HepG2 (cell line): ENCODE results near the gene SLC10A1. TPM values are rescaled to one million over a fixed set of nuclear protein-coding genes. Genes with fewer than 3 reads are reported as not detected.
A peak's percentile ranks its signal among the peaks of the same experiment; 100 is the strongest.

Source experiments
- FOXA3 ChIP-seq: IDR thresholded peaks from 2 replicates; pipeline ENCODE4 v1.6.1; 2016; ENCODE audit warnings: missing genetic modification reagents, missing compliant biosample characterization
- HMG20B ChIP-seq: conservative IDR thresholded peaks from 2 replicates; pipeline ENCODE4 v1.6.1; 2016; ENCODE audit warnings: missing genetic modification reagents, missing compliant biosample characterization
- MTA3 ChIP-seq: sonication (generic); formaldehyde crosslinking; IDR thresholded peaks from 2 replicates; pipeline ENCODE4 v1.4.0; 2020; ENCODE audit warnings: missing genetic modification reagents
- PRPF4 ChIP-seq: fragments of 200-400 bp; formaldehyde crosslinking; IDR thresholded peaks from 2 replicates; pipeline ENCODE4 v1.6.1; 2016; ENCODE audit warnings: low read length, low read depth; ENCODE audit not compliant: poor library complexity, severe bottlenecking
- RFX5 ChIP-seq: IDR thresholded peaks from 2 replicates; pipeline ENCODE4 v1.6.1; 2011; ENCODE audit warnings: low read depth, low read length, improper control_type of control experiment
- SMYD3 ChIP-seq: sonication (generic); formaldehyde crosslinking; IDR thresholded peaks from 2 replicates; pipeline ENCODE4 v1.8.1; 2023; ENCODE audit warnings: mild to moderate bottlenecking, missing genetic modification reagents
- SOX13 ChIP-seq, 3 experiments: fragments of 450-650 bp in 1 of 3; sonication (generic) in 1 of 3; formaldehyde crosslinking in 1 of 3; IDR thresholded peaks in 2 of 3; conservative IDR thresholded peaks in 1 of 3; 2 replicates each; pipeline versions ENCODE4 v1.5.0 to v1.6.1; 2016 to 2020; ENCODE audit warnings: antibody characterized with exemption in 1 of 3, mild to moderate bottlenecking in 1 of 3, missing compliant biosample characterization in 1 of 3, missing genetic modification reagents in 1 of 3, moderate library complexity in 1 of 3
- TBX3 ChIP-seq: fragments of 450-650 bp; IDR thresholded peaks from 2 replicates; pipeline ENCODE4 v1.6.1; 2017; ENCODE audit warnings: antibody characterized with exemption, mild to moderate bottlenecking, inconsistent platforms, borderline replicate concordance
- ZMAT3 ChIP-seq: sonication (generic); formaldehyde crosslinking; conservative IDR thresholded peaks from 2 replicates; pipeline ENCODE4 v1.7.0; 2021; ENCODE audit warnings: missing genetic modification reagents
- ZNF143 ChIP-seq: sonication (generic); formaldehyde crosslinking; IDR thresholded peaks from 2 replicates; pipeline ENCODE4 v1.4.0; 2020; ENCODE audit warnings: missing genetic modification reagents
- ZNF282 ChIP-seq: fragments of 450-650 bp; IDR thresholded peaks from 2 replicates; pipeline ENCODE4 v1.6.1; 2018; ENCODE audit not compliant: partially characterized antibody
- ZNF678 ChIP-seq: sonication (generic); formaldehyde crosslinking; IDR thresholded peaks from 2 replicates; pipeline ENCODE4 v1.4.0; 2020; ENCODE audit warnings: mild to moderate bottlenecking, missing genetic modification reagents
- ZNF766 ChIP-seq: sonication (generic); formaldehyde crosslinking; IDR thresholded peaks from 2 replicates; pipeline ENCODE4 v1.5.0; 2020; ENCODE audit warnings: missing genetic modification reagents, borderline replicate concordance
- polyA plus RNA-seq, 8 experiments: library from polyadenylated mRNA; depleted of rRNA in 3 of 8; stranded (reverse) in 7 of 8; unstranded in 1 of 8; fragments of >200 nt; fragmentation: Illumina TruSeq in 4 of 8; extraction: Trizol in 4 of 8; gene quantifications; 2 replicates each; pipeline versions ENCODE4 v1.2.1 to v1.2.3, GENCODE V29; 2011 to 2016; ENCODE audit warnings: low read depth in 4 of 8, missing spikeins in 1 of 8, mixed read lengths in 1 of 8; ENCODE audit not compliant: insufficient read depth in 1 of 8
- total RNA-seq, 5 experiments: library from RNA; depleted of rRNA; stranded (reverse); fragments of >200 nt; fragmentation: Illumina TruSeq; extraction: Trizol; gene quantifications; 2 replicates each; pipeline ENCODE4 v1.2.3, GENCODE V29; 2016; ENCODE audit warnings: low read depth in 1 of 5
- TF ChIP-seq, protein P1 (sequence below): sonication (generic); formaldehyde crosslinking; IDR thresholded peaks from 2 replicates; pipeline ENCODE4 v1.4.0; 2020; ENCODE audit warnings: missing genetic modification reagents, borderline replicate concordance
- TF ChIP-seq, protein P2 (sequence below): sonication (generic); formaldehyde crosslinking; IDR thresholded peaks from 2 replicates; pipeline ENCODE4 v1.4.0; 2020; ENCODE audit warnings: missing genetic modification reagents, borderline replicate concordance
- TF ChIP-seq, protein P3 (sequence below): sonication (generic); formaldehyde crosslinking; IDR thresholded peaks from 2 replicates; pipeline ENCODE4 v1.4.0; 2020; ENCODE audit warnings: mild to moderate bottlenecking, low read depth, missing genetic modification reagents
- TF ChIP-seq, protein P4 (sequence below), 2 experiments: fragments of 450-650 bp in 1 of 2; sonication (generic) in 1 of 2; formaldehyde crosslinking; IDR thresholded peaks; 2 replicates each; pipeline versions ENCODE4 v1.5.0 to v1.8.0; 2020 to 2022; ENCODE audit warnings: mild to moderate bottlenecking in 1 of 2, missing genetic modification reagents in 1 of 2
- TF ChIP-seq, protein P5 (sequence below): IDR thresholded peaks from 2 replicates; pipeline ENCODE4 v1.6.1; 2016; ENCODE audit warnings: missing compliant biosample characterization, missing genetic modification reagents, borderline replicate concordance

SLC10A1 gene
- total and polyA plus RNA-seq, 2 of the 13 experiments (the other 11 are each of a cell fraction or from before 2014, with no cell fraction given), result 0.17 TPM; not detected in 1

DNA sequence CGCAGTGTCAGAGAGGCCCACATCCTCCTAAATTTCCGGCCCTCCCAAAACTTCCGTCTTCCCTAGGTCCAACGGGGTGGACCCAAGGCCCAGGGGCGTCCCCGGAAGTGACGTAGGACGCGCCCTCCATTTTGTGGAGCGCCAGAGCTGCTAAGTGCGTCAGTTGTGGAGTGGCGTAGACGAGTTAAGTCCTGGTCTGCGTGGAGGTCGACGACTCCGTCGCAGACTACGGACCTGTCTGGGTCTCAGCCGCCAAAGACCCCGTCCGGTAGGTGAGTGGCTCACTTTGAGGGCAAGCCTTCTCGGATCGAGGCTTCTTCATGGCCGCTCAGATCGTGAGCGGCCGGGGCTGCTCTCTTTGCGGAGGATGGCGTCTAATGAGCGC is 30.1 kb downstream of the SLC10A1 start, which contains the start of gene SRSF5 (continued):
- TF ChIP-seq, protein P1, sequence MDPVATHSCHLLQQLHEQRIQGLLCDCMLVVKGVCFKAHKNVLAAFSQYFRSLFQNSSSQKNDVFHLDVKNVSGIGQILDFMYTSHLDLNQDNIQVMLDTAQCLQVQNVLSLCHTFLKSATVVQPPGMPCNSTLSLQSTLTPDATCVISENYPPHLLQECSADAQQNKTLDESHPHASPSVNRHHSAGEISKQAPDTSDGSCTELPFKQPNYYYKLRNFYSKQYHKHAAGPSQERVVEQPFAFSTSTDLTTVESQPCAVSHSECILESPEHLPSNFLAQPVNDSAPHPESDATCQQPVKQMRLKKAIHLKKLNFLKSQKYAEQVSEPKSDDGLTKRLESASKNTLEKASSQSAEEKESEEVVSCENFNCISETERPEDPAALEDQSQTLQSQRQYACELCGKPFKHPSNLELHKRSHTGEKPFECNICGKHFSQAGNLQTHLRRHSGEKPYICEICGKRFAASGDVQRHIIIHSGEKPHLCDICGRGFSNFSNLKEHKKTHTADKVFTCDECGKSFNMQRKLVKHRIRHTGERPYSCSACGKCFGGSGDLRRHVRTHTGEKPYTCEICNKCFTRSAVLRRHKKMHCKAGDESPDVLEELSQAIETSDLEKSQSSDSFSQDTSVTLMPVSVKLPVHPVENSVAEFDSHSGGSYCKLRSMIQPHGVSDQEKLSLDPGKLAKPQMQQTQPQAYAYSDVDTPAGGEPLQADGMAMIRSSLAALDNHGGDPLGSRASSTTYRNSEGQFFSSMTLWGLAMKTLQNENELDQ (CRISPR knock-in tag), result peak; percentile 63; the same call in 1 of the 2 replicates
- TF ChIP-seq ZNF766 (CRISPR knock-in tag), result no peak
- peak; percentile 47; the same call in 1 of the 2 replicates for TF ChIP-seq RFX5
- peak; percentile 74 for TF ChIP-seq ZNF143
- TF ChIP-seq ZNF282, result no peak
- TF ChIP-seq FOXA3 (CRISPR knock-in tag), result peak; percentile 82
- TF ChIP-seq ZNF678 (CRISPR knock-in tag), result no peak
- TF ChIP-seq HMG20B (CRISPR knock-in tag), result no peak
- TF ChIP-seq TBX3, result no peak
- TF ChIP-seq, protein P2, sequence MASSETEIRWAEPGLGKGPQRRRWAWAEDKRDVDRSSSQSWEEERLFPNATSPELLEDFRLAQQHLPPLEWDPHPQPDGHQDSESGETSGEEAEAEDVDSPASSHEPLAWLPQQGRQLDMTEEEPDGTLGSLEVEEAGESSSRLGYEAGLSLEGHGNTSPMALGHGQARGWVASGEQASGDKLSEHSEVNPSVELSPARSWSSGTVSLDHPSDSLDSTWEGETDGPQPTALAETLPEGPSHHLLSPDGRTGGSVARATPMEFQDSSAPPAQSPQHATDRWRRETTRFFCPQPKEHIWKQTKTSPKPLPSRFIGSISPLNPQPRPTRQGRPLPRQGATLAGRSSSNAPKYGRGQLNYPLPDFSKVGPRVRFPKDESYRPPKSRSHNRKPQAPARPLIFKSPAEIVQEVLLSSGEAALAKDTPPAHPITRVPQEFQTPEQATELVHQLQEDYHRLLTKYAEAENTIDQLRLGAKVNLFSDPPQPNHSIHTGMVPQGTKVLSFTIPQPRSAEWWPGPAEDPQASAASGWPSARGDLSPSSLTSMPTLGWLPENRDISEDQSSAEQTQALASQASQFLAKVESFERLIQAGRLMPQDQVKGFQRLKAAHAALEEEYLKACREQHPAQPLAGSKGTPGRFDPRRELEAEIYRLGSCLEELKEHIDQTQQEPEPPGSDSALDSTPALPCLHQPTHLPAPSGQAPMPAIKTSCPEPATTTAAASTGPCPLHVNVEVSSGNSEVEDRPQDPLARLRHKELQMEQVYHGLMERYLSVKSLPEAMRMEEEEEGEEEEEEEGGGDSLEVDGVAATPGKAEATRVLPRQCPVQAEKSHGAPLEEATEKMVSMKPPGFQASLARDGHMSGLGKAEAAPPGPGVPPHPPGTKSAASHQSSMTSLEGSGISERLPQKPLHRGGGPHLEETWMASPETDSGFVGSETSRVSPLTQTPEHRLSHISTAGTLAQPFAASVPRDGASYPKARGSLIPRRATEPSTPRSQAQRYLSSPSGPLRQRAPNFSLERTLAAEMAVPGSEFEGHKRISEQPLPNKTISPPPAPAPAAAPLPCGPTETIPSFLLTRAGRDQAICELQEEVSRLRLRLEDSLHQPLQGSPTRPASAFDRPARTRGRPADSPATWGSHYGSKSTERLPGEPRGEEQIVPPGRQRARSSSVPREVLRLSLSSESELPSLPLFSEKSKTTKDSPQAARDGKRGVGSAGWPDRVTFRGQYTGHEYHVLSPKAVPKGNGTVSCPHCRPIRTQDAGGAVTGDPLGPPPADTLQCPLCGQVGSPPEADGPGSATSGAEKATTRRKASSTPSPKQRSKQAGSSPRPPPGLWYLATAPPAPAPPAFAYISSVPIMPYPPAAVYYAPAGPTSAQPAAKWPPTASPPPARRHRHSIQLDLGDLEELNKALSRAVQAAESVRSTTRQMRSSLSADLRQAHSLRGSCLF (CRISPR knock-in tag), result no peak
- TF ChIP-seq, protein P3, sequence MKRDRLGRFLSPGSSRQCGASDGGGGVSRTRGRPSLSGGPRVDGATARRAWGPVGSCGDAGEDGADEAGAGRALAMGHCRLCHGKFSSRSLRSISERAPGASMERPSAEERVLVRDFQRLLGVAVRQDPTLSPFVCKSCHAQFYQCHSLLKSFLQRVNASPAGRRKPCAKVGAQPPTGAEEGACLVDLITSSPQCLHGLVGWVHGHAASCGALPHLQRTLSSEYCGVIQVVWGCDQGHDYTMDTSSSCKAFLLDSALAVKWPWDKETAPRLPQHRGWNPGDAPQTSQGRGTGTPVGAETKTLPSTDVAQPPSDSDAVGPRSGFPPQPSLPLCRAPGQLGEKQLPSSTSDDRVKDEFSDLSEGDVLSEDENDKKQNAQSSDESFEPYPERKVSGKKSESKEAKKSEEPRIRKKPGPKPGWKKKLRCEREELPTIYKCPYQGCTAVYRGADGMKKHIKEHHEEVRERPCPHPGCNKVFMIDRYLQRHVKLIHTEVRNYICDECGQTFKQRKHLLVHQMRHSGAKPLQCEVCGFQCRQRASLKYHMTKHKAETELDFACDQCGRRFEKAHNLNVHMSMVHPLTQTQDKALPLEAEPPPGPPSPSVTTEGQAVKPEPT (CRISPR knock-in tag), result no peak
- TF ChIP-seq PRPF4, result no peak
- TF ChIP-seq MTA3 (CRISPR knock-in tag), result no peak
- peak; percentile 49; the same call in 1 of the 2 replicates for TF ChIP-seq SOX13 (IDR thresholded peaks at IDR 0.05)
- peak; percentile 21 to 58; a peak in 1 of 4 replicates for TF ChIP-seq SOX13 (CRISPR knock-in tag; conservative IDR thresholded peaks at IDR 0.05 in 1 of 2, IDR thresholded peaks at IDR 0.05 in 1 of 2)
- TF ChIP-seq, protein P4, sequence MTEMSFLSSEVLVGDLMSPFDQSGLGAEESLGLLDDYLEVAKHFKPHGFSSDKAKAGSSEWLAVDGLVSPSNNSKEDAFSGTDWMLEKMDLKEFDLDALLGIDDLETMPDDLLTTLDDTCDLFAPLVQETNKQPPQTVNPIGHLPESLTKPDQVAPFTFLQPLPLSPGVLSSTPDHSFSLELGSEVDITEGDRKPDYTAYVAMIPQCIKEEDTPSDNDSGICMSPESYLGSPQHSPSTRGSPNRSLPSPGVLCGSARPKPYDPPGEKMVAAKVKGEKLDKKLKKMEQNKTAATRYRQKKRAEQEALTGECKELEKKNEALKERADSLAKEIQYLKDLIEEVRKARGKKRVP (CRISPR knock-in tag; IDR thresholded peaks at IDR 0.05), result no peak
- 0 out of 2 replicates have a peak, but pooled peaks have one; percentile 14 for TF ChIP-seq ZMAT3 (CRISPR knock-in tag)
- peak; percentile 18; the same call in 1 of the 2 replicates for TF ChIP-seq SMYD3 (CRISPR knock-in tag)
- TF ChIP-seq, protein P5, sequence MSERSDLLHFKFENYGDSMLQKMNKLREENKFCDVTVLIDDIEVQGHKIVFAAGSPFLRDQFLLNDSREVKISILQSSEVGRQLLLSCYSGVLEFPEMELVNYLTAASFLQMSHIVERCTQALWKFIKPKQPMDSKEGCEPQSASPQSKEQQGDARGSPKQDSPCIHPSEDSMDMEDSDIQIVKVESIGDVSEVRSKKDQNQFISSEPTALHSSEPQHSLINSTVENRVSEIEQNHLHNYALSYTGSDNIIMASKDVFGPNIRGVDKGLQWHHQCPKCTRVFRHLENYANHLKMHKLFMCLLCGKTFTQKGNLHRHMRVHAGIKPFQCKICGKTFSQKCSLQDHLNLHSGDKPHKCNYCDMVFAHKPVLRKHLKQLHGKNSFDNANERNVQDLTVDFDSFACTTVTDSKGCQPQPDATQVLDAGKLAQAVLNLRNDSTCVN, result no peak
